ENCODE data around the gene PRR33.

PRR33 gene

GRCh38 chr11:1847926-1848639 is 43.6 kb downstream of the PRR33 start:
- H3K9me3 ChIP-seq (ENCODE audit: insufficient read depth, low read depth, low read length) = no peaks in the 10 kb centered on the region
- peaks cover 2% of the 10 kb centered on the region; the same call in 1 of the 2 replicates for H3K79me2 ChIP-seq (ENCODE audit: insufficient read depth, low read length)
- no peaks in the 10 kb centered on the region for H3K9me2 ChIP-seq (replicated peaks; ENCODE audit: low read depth, low read length)
- H3K4me2 ChIP-seq (ENCODE audit: low read depth, low read length, poor library complexity, severe bottlenecking) = no peak overlapping the region
- H3K4me1 ChIP-seq (ENCODE audit: insufficient read depth, low read length, poor library complexity, severe bottlenecking) = peaks cover 33% of the 10 kb centered on the region
- no peaks in the 10 kb centered on the region for H4K20me1 ChIP-seq (ENCODE audit: insufficient read depth, low read length, poor library complexity, severe bottlenecking)
- H2AFZ ChIP-seq (ENCODE audit: low read length) = no peak overlapping the region
- no peak for TF ChIP-seq EZH2phosphoT487 (IDR thresholded peaks at IDR 0.05; ENCODE audit: borderline replicate concordance)
- H3K36me3 ChIP-seq (ENCODE audit: insufficient read depth, low read length) = no peaks in the 10 kb centered on the region
- peaks cover 6% of the 10 kb centered on the region for H3K27me3 ChIP-seq (ENCODE audit: insufficient read depth, low read length, poor library complexity, severe bottlenecking)
- no peak overlapping the region for H3K9ac ChIP-seq (ENCODE audit: low read depth, low read length, poor library complexity, severe bottlenecking)
- H3F3A ChIP-seq (ENCODE audit: low read depth) = no peaks in the 10 kb centered on the region
- no peak overlapping the region for H3K4me3 ChIP-seq (ENCODE audit: low read length, poor library complexity, severe bottlenecking)

- no peaks in the 10 kb centered on the region for H3F3A ChIP-seq (ENCODE audit: low read depth)
- H4K20me1 ChIP-seq (ENCODE audit: insufficient read depth, low read length, poor library complexity, severe bottlenecking) = no peaks in the 10 kb centered on the region
- no peaks in the 10 kb centered on the region for H3K9me2 ChIP-seq (replicated peaks; ENCODE audit: low read depth, low read length)
- no peaks in the 10 kb centered on the region for H3K79me2 ChIP-seq (ENCODE audit: insufficient read depth, low read length)
- H3K4me1 ChIP-seq (ENCODE audit: insufficient read depth, low read length, poor library complexity, severe bottlenecking) = peaks cover 28% of the 10 kb centered on the region
- no peaks in the 10 kb centered on the region for H3K9me3 ChIP-seq (ENCODE audit: insufficient read depth, low read depth, low read length)
- H3K4me2 ChIP-seq (ENCODE audit: low read depth, low read length, poor library complexity, severe bottlenecking) = no peak overlapping the region
- peaks cover 6% of the 10 kb centered on the region for H3K27me3 ChIP-seq (ENCODE audit: insufficient read depth, low read length, poor library complexity, severe bottlenecking)
- H2AFZ ChIP-seq (ENCODE audit: low read length) = no peak overlapping the region
- TF ChIP-seq CTCF (conservative IDR thresholded peaks at IDR 0.05; ENCODE audit: low read length) = no peak
- TF ChIP-seq EZH2phosphoT487 (IDR thresholded peaks at IDR 0.05; ENCODE audit: borderline replicate concordance) = no peak
- H3K9ac ChIP-seq (ENCODE audit: low read depth, low read length, poor library complexity, severe bottlenecking) = no peak overlapping the region
- H3K4me3 ChIP-seq (ENCODE audit: low read length, poor library complexity, severe bottlenecking) = no peak overlapping the region
- H3K36me3 ChIP-seq (ENCODE audit: insufficient read depth, low read length) = no peaks in the 10 kb centered on the region
Measured at GRCh38 chr11:1847006-1847735, 44.5 kb downstream of the PRR33 start.

- Histone ChIP-seq H3K4me1 (ENCODE audit: insufficient read depth, low read length, poor library complexity, severe bottlenecking) (peaks cover 24% of the 10 kb centered on the region), H3K36me3 (ENCODE audit: insufficient read depth, low read length) (no peaks in the 10 kb centered on the region), H3K9me2 (replicated peaks; ENCODE audit: low read depth, low read length) (no peaks in the 10 kb centered on the region), H3K9me3 (ENCODE audit: insufficient read depth, low read depth, low read length) (no peaks in the 10 kb centered on the region), H3K4me3 (ENCODE audit: low read length, poor library complexity, severe bottlenecking) (no peak overlapping the region), H3K79me2 (ENCODE audit: insufficient read depth, low read length) (no peaks in the 10 kb centered on the region), H4K20me1 (ENCODE audit: insufficient read depth, low read length, poor library complexity, severe bottlenecking) (no peaks in the 10 kb centered on the region), H3K4me2 (ENCODE audit: low read depth, low read length, poor library complexity, severe bottlenecking) (no peak overlapping the region), H3K27me3 (ENCODE audit: insufficient read depth, low read length, poor library complexity, severe bottlenecking) (peaks cover 6% of the 10 kb centered on the region), H3F3A (ENCODE audit: low read depth) (no peaks in the 10 kb centered on the region), H2AFZ (ENCODE audit: low read length) (no peak overlapping the region), H3K9ac (ENCODE audit: low read depth, low read length, poor library complexity, severe bottlenecking) (no peak overlapping the region)
- TF ChIP-seq CTCF (conservative IDR thresholded peaks at IDR 0.05; ENCODE audit: low read length) (no peak), EZH2phosphoT487 (IDR thresholded peaks at IDR 0.05; ENCODE audit: borderline replicate concordance) (no peak)
Measured at GRCh38 chr11:1846453-1846932, 45.2 kb downstream of the PRR33 start.
